BJ (cell line): Measurements from ENCODE around the gene ADCYAP1R1. TPM values are rescaled to one million over a fixed set of nuclear protein-coding genes. Genes with fewer than 3 reads are reported as not detected.

Experiments
- CTCF ChIA-PET: fragments of 350-600 bp; formaldehyde crosslinking; extraction: SDS; loops from one replicate; lab custom pipeline; 2021; ENCODE audit warnings: antibody characterized with exemption, inconsistent platforms; lab: Yijun Ruan, JAX
- POLR2A ChIA-PET: fragments of 300-600 bp; sonication (Branson Sonifier 250); formaldehyde crosslinking; extraction: SDS; loops from one replicate; lab custom pipeline; 2021; ENCODE audit warnings: antibody characterized with exemption; lab: Charles Lee
- DNase-seq: peaks from one replicate; pipeline ENCODE4 v3.0.0-alpha.2; 2011; ENCODE audit warnings: low read depth
- H3K27me3 ChIP-seq: 2 replicates; pipeline ENCODE4 v1.6.0; 2011; ENCODE audit warnings: low read length; ENCODE audit not compliant: control insufficient read depth, insufficient read depth
- H3K36me3 ChIP-seq: 2 replicates; pipeline ENCODE4 v1.5.1; 2011; ENCODE audit warnings: low read length; ENCODE audit not compliant: control insufficient read depth, insufficient read depth
- H3K4me3 ChIP-seq: 2 replicates; pipeline ENCODE4 v1.5.1; 2011; ENCODE audit warnings: low read depth, mild to moderate bottlenecking, control low read depth, low read length
- CTCF ChIP-seq: IDR thresholded peaks from 2 replicates; pipeline ENCODE4 v1.5.1; 2011; ENCODE audit warnings: low read depth, mild to moderate bottlenecking, control low read depth, inconsistent platforms, low read length, moderate library complexity; ENCODE audit not compliant: insufficient read depth
- polyA plus RNA-seq: library from polyadenylated mRNA; depleted of rRNA; stranded (reverse); fragments of >200 nt; gene quantifications from 2 replicates; pipeline ENCODE4 v1.2.3, GENCODE V29; 2011

Gene ADCYAP1R1
- polyA plus RNA-seq, 1 experiment: not detected

- ChIA-PET CTCF (interaction anchor here (0.9 to 1.8 kb wide), 5 partner anchors 16 to 168 kb away, joined by 3 to 6 read pairs (median 5); no protein-coding TSS in a partner anchor), POLR2A (no interaction called here)
- DNase-seq: no peak
- H3K27me3 ChIP-seq: no peaks in the 10 kb centered on the region
- no peaks in the 10 kb centered on the region for H3K36me3 ChIP-seq
- TF ChIP-seq CTCF: no peak
- no peak overlapping the region for H3K4me3 ChIP-seq
Observed at GRCh38 chr7:31106303-31107105, 54.4 kb downstream of the ADCYAP1R1 start.

- H3K27me3 ChIP-seq: no peaks in the 10 kb centered on the region
- POLR2A ChIA-PET: no interaction called here
- CTCF ChIA-PET: interaction anchor here (0.9 to 1.8 kb wide), 4 partner anchors 15 to 169 kb away, joined by 3 to 6 read pairs (median 5); no protein-coding TSS in a partner anchor
- H3K36me3 ChIP-seq: no peaks in the 10 kb centered on the region
- DNase-seq: no peak
- TF ChIP-seq CTCF: no peak
- H3K4me3 ChIP-seq: no peak overlapping the region
Observed at GRCh38 chr7:31107106-31108090, 55.3 kb downstream of the ADCYAP1R1 start.

GRCh38 chr7:31108097-31108657 lies 56.1 kb downstream of the ADCYAP1R1 start:
- Histone ChIP-seq H3K4me3 (no peak overlapping the region), H3K36me3 (no peaks in the 10 kb centered on the region), H3K27me3 (no peaks in the 10 kb centered on the region)
- ChIA-PET CTCF (interaction anchor here (1.5 to 1.8 kb wide), 2 partner anchors 14 to 124 kb away, joined by 5 to 6 read pairs; no protein-coding TSS in a partner anchor), POLR2A (no interaction called here)
- TF ChIP-seq CTCF: no peak
- DNase-seq: no peak

GRCh38 chr7:31109751-31110150 lies 57.6 kb downstream of the ADCYAP1R1 start:
- H3K4me3 ChIP-seq: no peak overlapping the region
- no peaks in the 10 kb centered on the region for H3K27me3 ChIP-seq
- POLR2A ChIA-PET: no interaction called here
- CTCF ChIA-PET: interaction anchor here (1.0 to 1.8 kb wide), 2 partner anchors 13 to 127 kb away, joined by 3 to 7 read pairs; no protein-coding TSS in a partner anchor
- no peak for DNase-seq
- H3K36me3 ChIP-seq: no peaks in the 10 kb centered on the region
- no peak for TF ChIP-seq CTCF
